Activated CD8-positive, alpha-beta memory T cell treated with anti-CD3 and anti-CD28 coated beads, Interleukin-2, amount 50 U/mL, for 24 hours (primary cell): Measurements from ENCODE around the gene B3GNT9.

Experiments
- DNase-seq: peaks from one replicate; pipeline ENCODE4 v3.0.0-alpha.2; 2020; ENCODE audit errors: extremely low read depth

B3GNT9 gene

GRCh38 chr16:67167588-67167987 is 16.8 kb upstream of the B3GNT9 start:
- DNase-seq: no peak

DNA sequence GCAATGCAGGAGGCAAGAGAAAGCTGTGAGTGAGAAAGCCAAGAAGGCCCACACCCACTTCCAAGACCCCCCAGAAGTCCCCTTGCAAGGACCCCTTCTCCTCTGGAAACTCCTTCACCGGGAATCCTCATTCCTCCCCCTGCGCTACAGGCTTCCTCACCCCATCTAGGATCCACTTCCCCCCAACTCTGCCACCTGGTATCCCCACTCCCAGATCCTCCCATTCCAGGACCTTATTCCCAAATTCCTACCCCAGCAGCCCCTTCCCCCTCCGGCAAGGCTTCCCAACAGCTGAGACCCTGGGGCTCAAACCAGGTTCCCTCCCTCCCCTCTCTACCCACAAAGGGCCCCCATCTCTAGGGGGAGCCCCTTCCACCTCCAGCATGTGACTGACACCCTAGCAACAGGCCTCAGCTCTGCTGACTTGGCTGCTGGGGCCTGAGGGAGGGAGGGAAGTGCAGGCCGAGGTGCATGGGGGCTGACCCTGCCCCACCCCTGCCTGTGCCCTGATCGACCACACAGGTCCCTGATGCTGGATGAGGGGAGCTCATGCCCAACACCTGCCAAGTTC is 15.9 kb upstream of the B3GNT9 start:
- DNase-seq: no peak

- DNase-seq: no peak
These were observed 15.3 kb upstream of the B3GNT9 start for GRCh38 chr16:67166110-67166547.

DNA sequence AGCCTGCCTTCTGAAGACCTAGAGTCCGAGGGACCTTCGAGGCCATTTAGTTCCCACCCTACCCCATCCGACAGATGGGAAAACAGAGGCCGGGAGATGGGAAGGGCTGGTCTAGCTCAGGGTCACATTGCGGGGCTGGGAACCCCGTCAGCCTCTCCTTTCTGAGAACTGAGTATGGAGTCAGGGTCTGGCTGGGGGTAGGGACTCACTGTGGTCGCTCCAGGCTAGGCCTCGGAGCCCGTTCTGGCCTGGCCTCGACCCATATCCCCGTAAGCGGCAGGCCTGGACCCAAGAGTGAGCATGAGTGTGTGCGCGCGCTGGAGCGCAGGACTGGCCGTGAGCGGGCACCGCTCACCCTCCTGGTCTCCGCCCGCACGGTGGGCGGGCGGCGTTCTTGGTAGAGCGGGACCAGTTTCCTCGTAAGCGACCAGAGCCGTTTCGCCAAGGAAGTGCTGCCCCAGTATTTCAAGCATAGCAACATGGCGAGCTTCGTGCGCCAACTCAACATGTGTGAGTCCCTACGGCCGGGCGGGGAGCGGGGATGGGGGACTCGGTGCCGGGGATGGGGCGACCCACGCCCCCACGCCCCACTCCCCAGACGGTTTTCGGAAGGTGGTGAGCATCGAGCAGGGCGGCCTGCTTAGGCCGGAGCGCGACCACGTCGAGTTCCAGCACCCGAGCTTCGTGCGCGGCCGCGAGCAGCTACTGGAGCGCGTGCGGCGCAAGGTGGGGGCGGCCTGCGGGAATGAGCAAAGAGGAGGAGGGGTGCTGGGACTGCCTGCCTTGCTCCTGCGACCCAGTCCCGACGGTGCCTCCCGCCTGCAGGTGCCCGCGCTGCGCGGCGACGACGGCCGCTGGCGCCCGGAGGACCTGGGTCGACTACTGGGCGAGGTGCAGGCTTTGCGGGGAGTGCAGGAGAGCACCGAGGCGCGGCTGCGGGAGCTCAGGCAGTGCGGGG is 14.6 kb upstream of the B3GNT9 start:
- no peak for DNase-seq

DNA sequence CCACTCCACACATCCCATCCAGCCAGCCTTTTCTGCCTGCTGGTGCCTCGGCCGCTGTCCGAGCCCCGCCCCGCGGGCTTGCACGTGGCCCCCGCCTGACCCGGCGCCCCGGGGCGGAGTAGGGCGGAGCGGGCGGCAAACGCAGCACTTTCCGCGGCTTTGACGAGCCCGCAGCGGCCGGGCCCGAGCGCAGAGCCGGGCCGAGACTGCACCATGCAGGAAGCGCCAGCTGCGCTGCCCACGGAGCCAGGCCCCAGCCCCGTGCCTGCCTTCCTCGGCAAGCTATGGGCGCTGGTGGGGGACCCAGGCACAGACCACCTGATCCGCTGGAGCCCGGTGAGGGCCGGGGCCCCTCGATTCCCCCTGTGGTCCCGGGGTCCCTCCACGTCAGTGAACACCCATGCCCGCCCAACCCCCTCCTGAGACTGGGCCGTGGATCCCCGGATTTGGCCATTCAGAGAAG is 13.8 kb upstream of the B3GNT9 start, which contains the start of gene HSF4:
HSF4 (plus strand) TSS at position 147 of the 463 bp plus-strand sequence; CDS start at position 214, 67 bp downstream.
- DNase-seq: no peak

DNA sequence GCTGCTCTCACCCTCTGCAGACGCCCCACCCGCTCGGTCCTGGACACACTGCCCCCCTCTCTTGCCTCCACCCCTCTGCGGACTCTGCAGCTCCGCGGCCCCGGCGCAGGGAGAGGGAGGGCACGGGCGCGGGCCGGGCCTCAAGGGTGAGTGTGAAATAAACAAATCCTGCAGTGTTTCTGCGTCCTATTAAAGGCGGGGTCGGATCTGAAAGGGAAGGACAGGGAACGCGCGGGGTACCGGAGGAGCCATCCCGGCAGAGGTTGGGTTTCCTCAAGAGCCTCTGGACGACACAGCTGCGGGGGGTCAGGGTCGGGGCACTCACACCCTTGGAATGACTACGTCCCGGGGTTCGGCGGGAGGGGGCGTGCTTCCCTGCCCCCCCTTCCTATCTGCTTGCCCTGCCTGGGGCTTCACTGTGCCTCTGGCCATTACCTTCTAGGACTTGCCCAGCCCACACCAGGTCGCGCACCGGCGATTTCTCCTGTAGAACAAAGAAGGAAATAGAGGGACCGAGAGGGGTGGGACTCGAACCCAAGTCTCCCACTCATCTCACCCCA is 13.3 kb upstream of the B3GNT9 start:
- no peak for DNase-seq

- no peak for DNase-seq
These were observed 12.6 kb upstream of the B3GNT9 start for GRCh38 chr16:67163164-67163998.

GRCh38 chr16:67162506-67163163 is 11.8 kb upstream of the B3GNT9 start:
- no peak for DNase-seq

DNA sequence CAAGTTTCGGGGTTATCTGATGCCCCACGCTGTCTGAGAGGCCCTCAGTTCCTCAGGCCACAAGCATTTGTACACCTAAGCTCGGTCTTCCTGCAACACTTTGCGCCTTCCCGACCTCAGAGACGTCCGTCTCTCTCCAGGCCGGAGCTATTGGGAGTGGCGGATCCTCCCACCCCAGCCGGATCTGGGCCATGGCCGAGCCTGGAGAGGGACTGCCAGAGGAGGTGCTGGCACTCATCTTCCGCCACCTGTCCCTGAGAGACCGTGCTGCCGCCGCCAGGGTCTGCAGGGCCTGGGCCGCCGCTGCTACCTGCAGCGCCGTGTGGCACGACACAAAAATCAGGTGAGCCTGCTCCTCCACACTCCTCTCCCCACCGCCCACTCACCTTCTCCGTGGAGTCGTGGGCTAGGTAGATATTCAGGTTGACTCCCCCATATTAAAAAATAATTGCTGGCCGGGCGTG is 10.8 kb upstream of the B3GNT9 start:
- no peak for DNase-seq

DNA sequence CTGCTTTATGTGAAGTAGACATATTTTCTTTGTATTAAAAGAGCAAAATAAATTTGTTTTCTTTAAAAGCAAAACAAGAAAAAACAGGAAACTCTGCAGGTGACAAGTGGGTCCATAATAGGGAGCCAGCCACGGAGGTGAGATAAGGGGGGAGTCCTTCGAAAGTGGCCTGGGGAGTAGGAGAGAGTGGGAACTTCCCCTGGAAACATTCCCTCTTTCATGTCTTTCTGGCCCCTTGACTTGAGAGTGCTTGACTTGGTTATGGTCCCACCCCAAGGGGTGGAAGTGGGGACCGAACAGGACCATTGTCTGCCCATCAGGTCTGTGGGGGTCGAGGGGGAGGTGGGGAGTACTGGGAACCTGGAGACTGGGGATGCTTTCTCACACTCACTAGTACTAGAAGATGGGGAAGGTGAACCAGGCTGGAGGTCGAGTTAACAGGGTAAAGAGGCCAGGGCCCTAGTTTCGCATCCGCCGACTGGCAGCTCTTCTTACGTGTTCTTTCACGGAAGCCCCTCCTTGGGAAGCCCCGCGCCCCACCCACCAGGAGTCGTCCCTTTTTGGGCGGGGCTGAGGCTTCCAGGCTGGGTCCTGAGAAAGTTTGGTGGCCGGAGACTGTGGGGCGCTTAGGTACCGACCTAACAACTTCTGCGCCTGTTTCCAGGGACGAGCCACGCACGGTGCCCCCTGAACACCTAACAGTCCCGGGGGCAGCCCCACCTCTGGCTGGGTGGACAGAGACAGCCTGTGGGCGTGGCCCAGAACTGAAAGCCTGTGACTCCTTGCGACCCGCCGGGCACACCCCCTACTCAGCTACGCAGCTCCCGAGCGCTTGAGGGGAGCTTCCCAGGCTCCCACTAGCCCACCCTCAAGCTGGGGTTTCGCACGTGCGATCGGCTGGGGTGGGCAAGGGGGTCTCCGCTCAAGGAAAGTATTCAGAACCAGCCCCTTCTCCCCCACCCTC is 8.1 kb upstream of the B3GNT9 start:
- DNase-seq: no peak

DNA sequence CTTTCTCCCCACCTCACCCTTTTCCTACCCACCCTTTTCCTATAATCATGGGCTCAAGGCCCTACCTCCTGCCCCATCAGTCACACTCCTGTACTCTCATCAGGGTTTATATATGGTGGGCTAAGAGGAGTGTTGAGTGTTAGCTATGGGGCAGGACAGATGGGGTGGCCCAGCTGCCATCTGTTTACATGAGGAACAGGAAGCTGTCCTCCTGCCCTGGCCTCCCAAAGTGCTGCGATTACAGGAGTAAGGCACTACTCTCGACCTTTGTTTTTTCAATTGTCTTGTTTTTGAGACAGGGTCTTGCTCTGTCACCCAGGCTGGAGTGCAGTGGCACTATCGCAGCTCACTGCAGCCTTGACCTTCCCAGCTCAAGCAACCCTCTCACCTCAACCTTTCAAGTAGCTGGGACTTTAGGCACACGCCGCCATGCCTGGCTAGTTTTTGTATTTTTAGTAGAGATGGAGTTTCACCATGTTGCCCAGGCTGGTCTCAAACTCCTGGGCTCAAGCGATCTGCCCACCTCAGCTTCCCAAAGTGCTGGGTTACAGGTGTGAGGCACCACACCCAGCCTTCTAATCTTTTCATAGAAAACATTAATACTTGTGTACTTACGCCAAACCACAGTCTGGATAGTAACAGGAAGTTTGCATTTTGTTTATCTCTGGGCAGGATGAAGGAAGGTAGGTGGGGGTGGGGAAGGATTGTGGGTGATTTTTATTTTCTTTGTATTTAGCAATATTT is 7.3 kb upstream of the B3GNT9 start:
- DNase-seq: no peak

- no peak for DNase-seq
These were observed 6.4 kb upstream of the B3GNT9 start for GRCh38 chr16:67157106-67157748.

DNA sequence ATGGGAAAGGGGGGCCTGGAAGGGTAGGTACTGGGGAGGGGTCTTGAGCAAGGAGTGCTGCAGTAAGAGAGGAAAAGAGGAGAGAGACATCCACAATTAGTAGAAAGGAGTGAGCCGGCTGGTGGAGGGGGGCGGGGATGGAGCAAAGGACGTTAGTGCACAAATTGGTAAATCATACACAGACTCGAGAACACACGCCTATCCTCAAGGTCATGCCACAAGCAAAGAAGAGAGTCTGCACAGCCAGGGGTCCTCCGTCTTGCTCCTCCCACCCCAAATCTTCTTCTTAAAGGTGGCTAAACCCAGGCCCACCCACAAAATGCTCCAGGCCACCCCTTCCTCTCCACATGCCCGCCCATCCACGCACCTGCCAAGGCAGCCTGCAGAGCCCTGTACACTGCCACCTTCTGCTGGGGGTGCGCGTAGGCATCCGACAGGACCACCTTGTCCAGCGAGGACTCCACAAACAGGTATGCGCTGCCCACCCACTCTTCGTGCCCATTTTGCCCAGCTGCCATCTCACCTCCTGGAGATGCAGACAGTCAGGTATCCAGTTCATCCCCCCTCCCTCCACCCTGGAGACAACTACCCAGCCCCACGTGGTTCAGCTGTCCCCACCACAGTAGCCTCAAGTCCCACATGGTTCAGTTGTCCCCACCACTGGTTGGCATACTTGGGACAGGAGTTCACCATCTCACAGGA is 5.5 kb upstream of the B3GNT9 start:
- DNase-seq: no peak

- DNase-seq: no peak
These were observed 4.7 kb upstream of the B3GNT9 start for GRCh38 chr16:67155295-67156142.

DNA sequence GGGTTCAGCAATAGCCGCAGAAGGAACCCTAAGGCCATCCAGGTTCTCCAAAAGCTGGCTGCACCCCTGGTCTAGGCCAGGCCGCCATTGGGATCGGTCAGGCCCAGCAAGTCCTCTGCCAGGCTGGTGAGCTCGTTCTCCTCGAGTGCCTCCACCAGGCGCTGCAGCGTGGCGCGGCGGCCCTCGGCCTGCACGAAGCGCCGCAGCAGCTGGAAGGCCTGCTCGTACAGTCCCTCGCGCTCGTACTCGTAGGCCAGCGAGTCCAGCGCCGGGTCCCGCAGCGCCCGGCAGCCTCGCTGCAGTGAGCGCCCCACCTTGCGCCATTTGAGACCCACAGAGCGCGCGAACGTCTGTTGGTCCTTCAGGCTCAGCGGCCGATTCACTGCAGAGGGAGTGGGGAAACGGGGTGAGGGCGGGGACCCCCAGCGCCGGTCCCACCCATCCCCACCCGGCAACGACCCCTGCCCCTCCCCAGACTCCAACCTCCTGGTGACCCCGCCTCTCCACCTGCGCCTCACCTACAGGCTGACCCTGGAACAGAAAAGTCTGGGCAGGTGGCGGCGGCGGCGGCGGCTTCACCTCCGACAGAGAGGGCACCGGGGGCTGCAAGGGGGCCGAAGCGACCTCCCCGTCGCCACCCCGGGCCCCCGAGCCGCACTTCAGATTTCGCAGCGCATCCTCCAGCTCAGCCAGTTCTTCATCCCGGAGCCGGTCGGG is 3.9 kb upstream of the B3GNT9 start:
- DNase-seq: no peak

DNA sequence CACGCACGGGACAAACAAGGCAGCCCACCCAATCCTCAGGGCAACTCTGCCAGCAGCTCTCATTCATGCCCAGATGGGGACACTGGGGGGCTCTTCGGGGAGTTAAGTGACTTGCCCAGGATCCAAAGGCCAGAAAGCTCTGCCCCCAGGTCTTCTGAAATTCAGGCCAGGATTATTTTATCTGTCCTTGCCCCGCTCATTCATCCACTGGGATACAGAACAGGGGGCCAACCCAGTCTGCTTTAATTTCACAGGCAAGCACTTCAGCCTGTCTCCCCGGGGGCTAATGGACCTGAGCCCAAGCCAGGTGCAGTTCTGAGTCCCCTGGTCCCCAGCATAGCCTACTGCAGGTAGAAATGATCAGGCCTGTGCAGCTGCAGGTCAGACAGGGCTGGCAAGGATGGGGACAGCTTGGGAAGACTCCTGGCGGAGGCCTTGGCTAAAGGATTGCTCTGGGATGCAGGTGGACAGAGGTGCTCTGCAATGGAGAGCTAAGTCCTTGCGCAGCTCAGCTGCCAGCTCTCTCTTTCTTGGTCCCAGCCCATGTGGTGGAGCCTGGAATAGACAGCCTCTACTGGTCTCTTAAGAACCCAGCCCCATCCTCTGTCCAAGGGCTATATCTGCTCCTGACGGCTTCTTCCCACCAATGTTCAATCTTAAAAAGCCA is 766 bp upstream of the B3GNT9 start:
- no peak for DNase-seq
